H1 (cell line): ENCODE results near the gene LCN12. TPM values are rescaled to one million over a fixed set of nuclear protein-coding genes. Genes with fewer than 3 reads are reported as not detected.

ENCODE experiments used
- CTCF ChIA-PET: fragments of 300-600 bp; sonication (Branson Sonifier 250); formaldehyde crosslinking; loops from one replicate; lab custom pipeline; 2021; ENCODE audit not compliant: partially characterized antibody; lab: Charles Lee
- POLR2A ChIA-PET: fragments of 300-600 bp; sonication (Branson Sonifier 250); formaldehyde crosslinking; loops from one replicate; lab custom pipeline; 2021; ENCODE audit warnings: inconsistent platforms; ENCODE audit not compliant: partially characterized antibody; lab: Charles Lee
- DNase-seq, 2 experiments: peaks; one replicate each; pipeline versions ENCODE4 v3.0.0 to v3.0.0-alpha.2; 2010 to 2022; ENCODE audit warnings: low spot score in 2 of 2, low read depth in 1 of 2, mixed read lengths in 1 of 2
- FAIRE-seq: peaks from 2 replicates; lab custom pipeline; 2011; peaks lifted over from hg19 to GRCh38; lab: Jason Lieb, UNC
- H2AFZ ChIP-seq: 2 replicates; pipeline ENCODE4 v1.8.1; 2012; ENCODE audit warnings: low read length, inconsistent platforms
- H2AK5ac ChIP-seq: 2 replicates; pipeline ENCODE4 v1.6.1; 2013; ENCODE audit warnings: low read depth, low read length
- H2BK120ac ChIP-seq: replicated peaks from 2 replicates; pipeline ENCODE3; 2013; ENCODE audit warnings: low read depth, low read length, inconsistent platforms
- H2BK12ac ChIP-seq: 2 replicates; pipeline ENCODE4 v1.6.1; 2013; ENCODE audit warnings: low read depth, low read length
- H2BK15ac ChIP-seq: 2 replicates; pipeline ENCODE4 v1.6.1; 2013; ENCODE audit warnings: low read length
- H2BK20ac ChIP-seq: 2 replicates; pipeline ENCODE4 v1.6.1; 2013; ENCODE audit warnings: low read length
- H2BK5ac ChIP-seq: 2 replicates; pipeline ENCODE4 v1.6.1; 2013; ENCODE audit warnings: low read depth, low read length
- H3K14ac ChIP-seq: 2 replicates; pipeline ENCODE4 v1.6.1; 2013; ENCODE audit warnings: inconsistent platforms; ENCODE audit not compliant: insufficient read length
- H3K18ac ChIP-seq: 2 replicates; pipeline ENCODE4 v1.6.1; 2013; ENCODE audit warnings: low read length; ENCODE audit errors: extremely low read depth
- H3K23ac ChIP-seq: 2 replicates; pipeline ENCODE4 v1.6.1; 2013; ENCODE audit warnings: inconsistent platforms; ENCODE audit not compliant: insufficient read length
- H3K23me2 ChIP-seq: 2 replicates; pipeline ENCODE4 v1.6.1; 2013; ENCODE audit warnings: low read depth, low read length
- H3K27ac ChIP-seq: 2 replicates; pipeline ENCODE4 v1.6.1; 2011; ENCODE audit warnings: low read depth, low read length, inconsistent platforms
- H3K27me3 ChIP-seq, 4 experiments: replicated peaks in 1 of 4; 1 replicate in 1 of 4; 2 replicates in 3 of 4; pipeline versions ENCODE4 v1.6.1 to v1.8.1; 2011 to 2013; ENCODE audit warnings: low read length in 3 of 4, mild to moderate bottlenecking in 3 of 4, inconsistent platforms in 2 of 4, mixed read lengths in 2 of 4, moderate library complexity in 1 of 4; ENCODE audit not compliant: control insufficient read depth in 3 of 4, insufficient read depth in 3 of 4; ENCODE audit errors: extremely low read depth in 1 of 4
- H3K36me3 ChIP-seq, 4 experiments: 2 replicates each; pipeline versions ENCODE4 v1.6.1 to v1.8.1; 2011 to 2013; ENCODE audit warnings: mild to moderate bottlenecking in 4 of 4, low read length in 3 of 4, moderate library complexity in 2 of 4, control low read depth in 1 of 4, inconsistent platforms in 1 of 4; ENCODE audit not compliant: insufficient read depth in 4 of 4, control insufficient read depth in 2 of 4
- H3K4ac ChIP-seq: replicated peaks from 2 replicates; pipeline ENCODE3; 2013; ENCODE audit warnings: low read length, low read depth, mixed read lengths, inconsistent platforms; ENCODE audit not compliant: insufficient read length
- H3K4me1 ChIP-seq, 4 experiments: replicated peaks in 1 of 4; 1 replicate in 1 of 4; 2 replicates in 3 of 4; pipeline versions ENCODE4 v1.6.1 to v1.8.1; 2011 to 2013; ENCODE audit warnings: low read length in 3 of 4, inconsistent platforms in 2 of 4, mixed read lengths in 1 of 4; ENCODE audit not compliant: insufficient read depth in 4 of 4, control insufficient read depth in 3 of 4
- H3K4me2 ChIP-seq, 2 experiments: 2 replicates each; pipeline versions ENCODE4 v1.6.1 to v1.8.1; 2011 to 2013; ENCODE audit warnings: low read depth in 2 of 2, low read length in 2 of 2, control low read depth in 1 of 2, inconsistent platforms in 1 of 2, mild to moderate bottlenecking in 1 of 2; ENCODE audit not compliant: insufficient read depth in 1 of 2
- H3K4me3 ChIP-seq, 4 experiments: fragments of 200-600, 300-600 bp in 1 of 4; sonication (generic), shearing (Covaris generic), sonication (Bioruptor Twin) in 1 of 4; 2 replicates each; pipeline versions ENCODE4 v1.5.1 to v1.8.1; 2011 to 2016; ENCODE audit warnings: low read length in 4 of 4, low read depth in 3 of 4, control low read depth in 2 of 4, inconsistent platforms in 2 of 4, mild to moderate bottlenecking in 2 of 4, mixed read lengths in 1 of 4, moderate library complexity in 1 of 4; ENCODE audit not compliant: insufficient read depth in 2 of 4; ENCODE audit errors: extremely low read depth in 1 of 4
- H3K56ac ChIP-seq: replicated peaks from 2 replicates; pipeline ENCODE3; 2013; ENCODE audit warnings: low read depth, mild to moderate bottlenecking, mixed read lengths, low read length, inconsistent platforms; ENCODE audit not compliant: insufficient read length
- H3K79me1 ChIP-seq: 2 replicates; pipeline ENCODE4 v1.6.1; 2013; ENCODE audit warnings: low read depth, low read length, control low read depth
- H3K79me2 ChIP-seq, 2 experiments: 2 replicates each; pipeline versions ENCODE4 v1.6.1 to v1.8.1; 2012 to 2013; ENCODE audit warnings: low read length in 2 of 2, mild to moderate bottlenecking in 2 of 2, inconsistent platforms in 1 of 2; ENCODE audit not compliant: insufficient read depth in 2 of 2, control insufficient read depth in 1 of 2
- H3K9ac ChIP-seq, 4 experiments: replicated peaks in 1 of 4; 1 replicate in 1 of 4; 2 replicates in 3 of 4; pipeline versions ENCODE4 v1.6.1 to v1.8.1; 2011 to 2013; ENCODE audit warnings: low read depth in 3 of 4, low read length in 3 of 4, control low read depth in 2 of 4, mild to moderate bottlenecking in 2 of 4, moderate library complexity in 2 of 4, inconsistent platforms in 1 of 4; ENCODE audit errors: extremely low read depth in 1 of 4
- H3K9me3 ChIP-seq, 2 experiments: 2 replicates each; pipeline versions ENCODE4 v1.6.1 to v1.8.1; 2012 to 2013; ENCODE audit warnings: mild to moderate bottlenecking in 2 of 2, moderate library complexity in 2 of 2, control low read depth in 1 of 2, inconsistent platforms in 1 of 2, low read depth in 1 of 2, low read length in 1 of 2, mixed read lengths in 1 of 2; ENCODE audit not compliant: insufficient read depth in 2 of 2
- H4K20me1 ChIP-seq, 2 experiments: replicated peaks in 1 of 2; 2 replicates each; pipeline versions ENCODE3 to v1.8.1; 2011 to 2013; ENCODE audit warnings: inconsistent platforms in 2 of 2, low read length in 2 of 2, mild to moderate bottlenecking in 1 of 2; ENCODE audit not compliant: insufficient read depth in 2 of 2, control insufficient read depth in 1 of 2
- H4K5ac ChIP-seq: 2 replicates; pipeline ENCODE4 v1.6.1; 2013; ENCODE audit warnings: low read length, low read depth, mixed read lengths, inconsistent platforms; ENCODE audit not compliant: insufficient read length
- H4K8ac ChIP-seq: 2 replicates; pipeline ENCODE4 v1.8.0; 2013; ENCODE audit warnings: mild to moderate bottlenecking, moderate library complexity, low read length, inconsistent platforms; ENCODE audit not compliant: insufficient read depth; ENCODE audit errors: extremely low read depth
- H4K91ac ChIP-seq: replicated peaks from 2 replicates; pipeline ENCODE3; 2013; ENCODE audit warnings: low read length, mixed read lengths, inconsistent platforms; ENCODE audit not compliant: insufficient read length
- SAP30 ChIP-seq: fragments of 300-600 bp; sonication (generic); IDR thresholded peaks from 2 replicates; pipeline ENCODE4 v1.7.1; 2012; ENCODE audit warnings: low read length, moderate library complexity, mild to moderate bottlenecking, inconsistent platforms; ENCODE audit not compliant: insufficient read depth, insufficient replicate concordance
- SIX5 ChIP-seq: IDR thresholded peaks from 2 replicates; pipeline ENCODE4 v1.6.1; 2011; ENCODE audit warnings: mild to moderate bottlenecking, low read depth, low read length
- SRF ChIP-seq: IDR thresholded peaks from 2 replicates; pipeline ENCODE4 v1.6.1; 2011; ENCODE audit warnings: mild to moderate bottlenecking, low read depth, low read length, moderate library complexity
- WGBS, 2 experiments: shearing (Covaris generic) in 1 of 2; methylation state at CpG; one replicate each; pipeline versions ENCODE4 v1.1.6 to v1.1.7; 2013 to 2015; ENCODE audit warnings: low lambda C conversion rate in 2 of 2, mixed read lengths in 2 of 2, inconsistent platforms in 1 of 2, low coverage in 1 of 2, missing lambda C conversion rate in 1 of 2; ENCODE audit not compliant: insufficient replicate concordance in 2 of 2, insufficient coverage in 1 of 2, insufficient read length in 1 of 2; ENCODE audit errors: extremely low coverage in 1 of 2, missing lambda C conversion rate in 1 of 2; 5-methylcytosine and 5-hydroxymethylcytosine counted together
- polyA plus RNA-seq, 7 experiments: library from polyadenylated mRNA; depleted of rRNA in 3 of 7; stranded (reverse) in 5 of 7; unstranded in 2 of 7; fragments of >200 nt in 5 of 7; fragments of 200-250 nt in 2 of 7; gene quantifications; 1 replicate in 5 of 7; 2 replicates in 1 of 7; 4 replicates in 1 of 7; pipeline versions ENCODE4 v1.2.1 to v1.2.3, GENCODE V29; 2011 to 2013; ENCODE audit warnings: missing spikeins in 2 of 7, mixed read lengths in 2 of 7
- total RNA-seq: library from RNA; stranded (reverse); fragmentation: NEBNext Ultra II Directional; extraction: Animal tissue kit (Norgen Biotek cat#: 25700); gene quantifications from 2 replicates; pipeline ENCODE4 v1.2.1, GENCODE V29; 2021

LCN12 gene
- total and polyA plus RNA-seq, 2 of the 8 experiments (the other 6 are each of a cell fraction or from before 2014, with no cell fraction given): 1.1 to 1.7 TPM

DNA sequence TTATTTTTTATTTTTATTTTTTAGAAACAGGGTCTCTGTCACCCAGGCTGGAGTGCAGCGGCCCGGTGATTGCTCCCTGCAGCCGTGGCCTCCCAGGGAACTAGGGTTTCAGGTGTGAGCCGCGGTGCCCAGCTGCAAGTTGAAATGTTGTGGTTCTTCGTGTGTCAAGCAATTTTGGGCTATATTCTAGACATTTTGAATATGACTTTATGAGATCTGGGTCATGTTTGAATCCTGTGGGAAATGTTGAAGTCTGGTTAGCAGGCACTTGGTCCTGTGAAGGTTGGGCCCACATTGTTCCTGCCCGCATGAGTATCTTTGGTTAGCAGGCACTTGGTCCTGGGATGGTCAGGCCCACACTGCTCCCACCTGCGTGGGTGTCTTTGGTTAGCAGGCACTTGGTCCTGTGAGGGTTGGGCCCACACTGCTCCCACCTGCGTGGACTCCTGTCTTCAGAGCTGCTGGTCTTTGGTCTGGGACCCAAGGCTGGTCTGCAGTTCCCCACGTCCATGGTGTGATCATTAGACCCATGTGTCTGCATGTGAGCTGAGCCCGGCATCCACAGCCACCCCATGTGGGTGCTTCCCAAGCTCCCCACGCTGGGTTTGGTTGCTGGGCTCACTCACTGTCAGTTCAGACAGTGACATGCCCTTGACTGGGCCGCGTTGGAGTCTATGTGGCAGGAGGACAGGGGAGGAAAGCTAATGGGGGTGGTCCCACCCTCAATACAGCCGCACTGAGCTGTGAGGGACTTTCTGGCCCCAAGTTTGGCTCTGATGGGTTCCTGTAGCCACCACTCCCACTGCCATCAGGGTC lies 14.7 kb upstream of the LCN12 start:
- Histone ChIP-seq H3K27ac (no peak overlapping the region), H2AFZ (no peak overlapping the region), H3K14ac (no peak overlapping the region), H2BK15ac (no peak overlapping the region), H3K79me1 (no peaks in the 10 kb centered on the region; the same call in none of the 2 replicates), H2BK12ac (no peak overlapping the region), H3K9ac (no peak overlapping the region), H3K56ac (no peak overlapping the region), H3K23ac (no peak overlapping the region), H4K91ac (no peak overlapping the region), H3K4ac (no peak overlapping the region), H3K4me1 (peaks cover 0 to 6% (median 0%) of the 10 kb centered on the region in 4 experiments; a peak in 2 of 7 replicates), H3K4me3 (no peak overlapping the region), H4K20me1 (peaks cover 2 to 23% of the 10 kb centered on the region in 2 experiments), H3K4me2 (no peak overlapping the region), H3K18ac (no peak overlapping the region), H2BK120ac (no peak overlapping the region), H4K5ac (no peak overlapping the region), H3K36me3 (peaks cover 12 to 28% (median 17%) of the 10 kb centered on the region in 4 experiments; a peak in 7 of 8 replicates), H2BK5ac (0 out of 2 replicates have a peak overlapping the region, but pooled peaks have one; percentile 18), H2BK20ac (no peak overlapping the region), H3K79me2 (no peaks in the 10 kb centered on the region; a peak in 1 of 4 replicates), H3K9me3 (no peaks in the 10 kb centered on the region; a peak in 1 of 4 replicates), H3K23me2 (no peaks in the 10 kb centered on the region), H2AK5ac (0 out of 2 replicates have a peak overlapping the region, but pooled peaks have one; percentile 65), H3K27me3 (no peaks in the 10 kb centered on the region), H4K8ac (no peak overlapping the region; the same call in 1 of the 2 replicates)
- DNase-seq (no peak), FAIRE-seq (no peak)
- CTCF ChIA-PET: interaction anchor here (0.7 to 2.1 kb wide), 6 partner anchors 11 to 159 kb away, joined by 4 to 6 read pairs (median 4); no protein-coding TSS in a partner anchor
- POLR2A ChIA-PET: interaction anchor here (1.0 to 2.1 kb wide), 6 partner anchors 10 to 86 kb away, joined by 3 to 5 read pairs (median 3); no protein-coding TSS in a partner anchor
- 81% methylated on average over 15 of the region's 15 CpGs; no CpG with 5 or more reads in 1 of the 2 experiments for WGBS, 2 experiments
- TF ChIP-seq SIX5: no peak
- no peak for TF ChIP-seq SAP30
- no peak for TF ChIP-seq SRF
